ENCODE results near the gene C1QTNF4. TPM values are rescaled to one million over a fixed set of nuclear protein-coding genes. Genes with fewer than 3 reads are reported as not detected.

The C1QTNF4 gene
- total RNA-seq, 1 experiment from 2014 or later: 5.7 TPM

DNA sequence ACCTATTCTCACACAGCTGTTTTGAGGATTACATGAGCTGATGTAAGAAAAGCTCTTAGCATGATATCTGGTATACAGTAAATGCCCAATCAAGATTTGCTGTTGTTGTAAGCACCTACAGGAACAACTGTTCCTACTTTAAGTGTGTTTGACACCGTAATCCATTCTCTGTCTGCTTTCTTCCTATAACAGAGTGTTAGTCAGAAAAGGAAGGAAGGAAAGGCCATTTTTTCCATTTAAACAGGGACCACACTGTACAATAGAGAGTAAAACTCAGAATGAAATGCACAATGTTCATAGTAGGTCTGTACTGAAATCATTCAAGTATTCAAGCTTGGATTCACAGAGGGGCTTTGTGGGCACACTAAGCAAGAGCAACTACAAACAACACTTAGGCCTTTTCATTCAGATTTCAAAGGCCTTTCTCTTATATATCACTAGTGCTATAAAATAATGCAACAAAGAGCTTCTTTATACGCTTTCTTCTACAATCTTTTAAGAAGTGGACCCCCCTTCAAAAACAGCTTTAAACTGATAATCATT, 26.7 kb upstream of the C1QTNF4 start:
- H4K8ac ChIP-seq (replicated peaks; ENCODE audit: insufficient read length, low read depth, low read length): no peak overlapping the region

More for the DNA sequence above, 26.7 kb upstream of the C1QTNF4 start:
- Mint-ChIP-seq H3K36me3 (ENCODE audit: insufficient read depth in 1 of 3, low read depth in 3 of 3) (peaks cover 10 to 73% (median 36%) of the 10 kb centered on the region in 3 experiments; a peak in 6 of 7 replicates), H3K27ac (no peak overlapping the region), H3K4me1 (no peaks in the 10 kb centered on the region), H3K4me3 (no peak overlapping the region), H3K9me3 (no peaks in the 10 kb centered on the region), H3K27me3 (ENCODE audit: low read depth) (no peaks in the 10 kb centered on the region)
- H2BK12ac ChIP-seq (ENCODE audit: insufficient read length, low read depth, low read length): no peak overlapping the region
- no CpG with 5 or more reads among the region's 2 CpGs for WGBS (ENCODE audit: extremely low coverage, insufficient read length, low lambda C conversion rate)
- no peaks in the 10 kb centered on the region for H3K79me1 ChIP-seq (ENCODE audit: insufficient read depth, low read depth, low read length, poor library complexity, severe bottlenecking)
- H4K91ac ChIP-seq (ENCODE audit: insufficient read length, low read depth, low read length): no peak overlapping the region
- no peak overlapping the region for H3K27ac ChIP-seq (ENCODE audit: insufficient read length, low read depth, low read length)
- H3K4me2 ChIP-seq (ENCODE audit: insufficient read depth, insufficient read length, low read length): no peak overlapping the region
- H2BK120ac ChIP-seq (ENCODE audit: low read depth, low read length, poor library complexity, severe bottlenecking): no peak overlapping the region
- no peak overlapping the region for H2AFZ ChIP-seq (ENCODE audit: low read length)
- no peak overlapping the region for H2BK20ac ChIP-seq (ENCODE audit: low read depth, low read length, poor library complexity, severe bottlenecking)
- H3K79me2 ChIP-seq (ENCODE audit: insufficient read depth, low read length): no peaks in the 10 kb centered on the region
- no peaks in the 10 kb centered on the region for H3K27me3 ChIP-seq (ENCODE audit: insufficient read depth, low read length)
- no peak overlapping the region for H2BK15ac ChIP-seq (ENCODE audit: low read depth, low read length)
- H3K4ac ChIP-seq (ENCODE audit: low read depth, low read length): no peak overlapping the region
- TF ChIP-seq, protein P1, sequence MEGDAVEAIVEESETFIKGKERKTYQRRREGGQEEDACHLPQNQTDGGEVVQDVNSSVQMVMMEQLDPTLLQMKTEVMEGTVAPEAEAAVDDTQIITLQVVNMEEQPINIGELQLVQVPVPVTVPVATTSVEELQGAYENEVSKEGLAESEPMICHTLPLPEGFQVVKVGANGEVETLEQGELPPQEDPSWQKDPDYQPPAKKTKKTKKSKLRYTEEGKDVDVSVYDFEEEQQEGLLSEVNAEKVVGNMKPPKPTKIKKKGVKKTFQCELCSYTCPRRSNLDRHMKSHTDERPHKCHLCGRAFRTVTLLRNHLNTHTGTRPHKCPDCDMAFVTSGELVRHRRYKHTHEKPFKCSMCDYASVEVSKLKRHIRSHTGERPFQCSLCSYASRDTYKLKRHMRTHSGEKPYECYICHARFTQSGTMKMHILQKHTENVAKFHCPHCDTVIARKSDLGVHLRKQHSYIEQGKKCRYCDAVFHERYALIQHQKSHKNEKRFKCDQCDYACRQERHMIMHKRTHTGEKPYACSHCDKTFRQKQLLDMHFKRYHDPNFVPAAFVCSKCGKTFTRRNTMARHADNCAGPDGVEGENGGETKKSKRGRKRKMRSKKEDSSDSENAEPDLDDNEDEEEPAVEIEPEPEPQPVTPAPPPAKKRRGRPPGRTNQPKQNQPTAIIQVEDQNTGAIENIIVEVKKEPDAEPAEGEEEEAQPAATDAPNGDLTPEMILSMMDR (conservative IDR thresholded peaks at IDR 0.05): no peak
- H4K5ac ChIP-seq (ENCODE audit: insufficient read length, low read depth, low read length): no peak overlapping the region
- no peaks in the 10 kb centered on the region for H3K23me2 ChIP-seq (ENCODE audit: insufficient read length, low read depth, low read length, poor library complexity, severe bottlenecking)
- no peaks in the 10 kb centered on the region for H4K20me1 ChIP-seq (ENCODE audit: control insufficient read depth, insufficient read depth, insufficient read length)
- no peak overlapping the region for H3K14ac ChIP-seq (ENCODE audit: insufficient read depth, low read length)
- no peak overlapping the region for H3K9ac ChIP-seq (ENCODE audit: extremely low read depth, insufficient read length, low read length)
- no peak overlapping the region for H2AK5ac ChIP-seq (ENCODE audit: insufficient read length, low read length)
- H3K18ac ChIP-seq (ENCODE audit: insufficient read length, low read depth, low read length): no peak overlapping the region
- no peak overlapping the region for H2BK5ac ChIP-seq (ENCODE audit: insufficient read length, low read length)
- no peak for DNase-seq
- H3K9me3 ChIP-seq (ENCODE audit: control insufficient read depth, low read depth, low read length): no peaks in the 10 kb centered on the region
- no peaks in the 10 kb centered on the region for H3K4me1 ChIP-seq (ENCODE audit: insufficient read depth, low read length)
- H3T11ph ChIP-seq (ENCODE audit: low read length): no peak overlapping the region
- no peak overlapping the region for H3K23ac ChIP-seq (ENCODE audit: insufficient read length, low read depth, low read length)
- H3K56ac ChIP-seq (ENCODE audit: insufficient read length, low read depth, low read length): no peak overlapping the region

Measured in H9 (cell line).